Heart left ventricle (tissue), 13 donors: Measurements from ENCODE around the gene ZNF536.

Experiments used
- CTCF ChIP-seq, 12 donors: fragments of 200-600 bp; sonication (generic) in 4 of 12; IDR thresholded peaks; one replicate each; pipeline versions ENCODE4 v1.5.0 to v1.8.0; 2018 to 2022; ENCODE audit warnings: antibody characterized with exemption in 12 of 12, mild to moderate bottlenecking in 5 of 12
- POLR2A ChIP-seq, 2 donors: fragments of 450-650 bp; IDR thresholded peaks; one replicate each; pipeline ENCODE4 v1.6.1; 2017; ENCODE audit warnings: antibody characterized with exemption in 2 of 2, mild to moderate bottlenecking in 2 of 2, moderate library complexity in 2 of 2
- donor health status: ischemic (EF 13 %, LVEDD 7.1; RV severe dilation, severe dysfunction).
- donor health status: DM: no; HTN: yes; CAD: no.
- donor health status: DM: no; HTN: no; CAD: no.
- donor health status: ischemic (EF 25% LVEDD 6.9; RV normal size, moderate dysfunction).
- donor health status: ischemic (EF 25% LVEDD 5.7; RV mildly dilated, moderate dysfunction).
- donor health status: ischemic (EF 35%, LVEDD 5.7; RV mildly dilated, moderate dysfunction).
- donor health status: nonischemic (EF 11% LVEDD 7.7; RV severe dilation, severe dysfunction).
- donor health status: DM: yes; HTN: yes; CAD: no.
- donor health status: PGD.
- donor health status: ischemic (EF 29% LVEDD 5.4; RV normal size, mild dysfunction).
- donor health status: nonischemic (EF 23%, LVEDD 6.1; RV moderate dilation, normal function).

- TF ChIP-seq CTCF (IDR thresholded peaks at IDR 0.05) (no peak), POLR2A (IDR thresholded peaks at IDR 0.05) (no peak)
Observed at GRCh38 chr19:30580673-30581072, 208.5 kb downstream of the ZNF536 start.
